Smooth muscle cell (in vitro differentiated cells): Measurements from ENCODE around the gene ATMIN. TPM values are rescaled to one million over a fixed set of nuclear protein-coding genes. Genes with fewer than 3 reads are reported as not detected.

Experiments used
- DNase-seq: peaks from one replicate; lab custom pipeline; 2025; ENCODE audit not compliant: unreplicated experiment; lab: John Stamatoyannopoulos, UW
- H2AFZ ChIP-seq: fragments of 200-600 bp; sonication (generic); 2 replicates; pipeline ENCODE4 v1.6.0; 2016; ENCODE audit warnings: antibody characterized with exemption, low read depth, mild to moderate bottlenecking
- H3F3A ChIP-seq: fragments of 200-600 bp; sonication (generic); 2 replicates; pipeline ENCODE4 v1.6.0; 2017; ENCODE audit warnings: antibody characterized with exemption, low read depth
- H3K27ac ChIP-seq: fragments of 200-600 bp; sonication (generic); 2 replicates; pipeline ENCODE4 v1.5.1; 2016; ENCODE audit warnings: low read depth, mild to moderate bottlenecking
- H3K27me3 ChIP-seq: fragments of 200-600 bp; sonication (generic); 2 replicates; pipeline ENCODE4 v1.6.1; 2016; ENCODE audit warnings: low read depth, mild to moderate bottlenecking
- H3K36me3 ChIP-seq: fragments of 200-600 bp; sonication (generic); 2 replicates; pipeline ENCODE4 v1.5.1; 2016; ENCODE audit warnings: low read depth
- H3K4me1 ChIP-seq: fragments of 200-600 bp; sonication (generic); 2 replicates; pipeline ENCODE4 v1.5.1; 2016; ENCODE audit warnings: low read depth
- H3K4me2 ChIP-seq: fragments of 200-600 bp; sonication (generic); 2 replicates; pipeline ENCODE4 v1.6.0; 2016; ENCODE audit warnings: mild to moderate bottlenecking
- H3K4me3 ChIP-seq: fragments of 200-600 bp; sonication (generic); 2 replicates; pipeline ENCODE4 v1.5.1; 2016; ENCODE audit warnings: mild to moderate bottlenecking
- H3K79me2 ChIP-seq: fragments of 200-600 bp; sonication (generic); 2 replicates; pipeline ENCODE4 v1.6.0; 2016; ENCODE audit warnings: low read depth, mild to moderate bottlenecking
- H3K9ac ChIP-seq: fragments of 200-600 bp; sonication (generic); 2 replicates; pipeline ENCODE4 v1.6.0; 2016; ENCODE audit warnings: low read depth
- H3K9me3 ChIP-seq: fragments of 200-600 bp; sonication (generic); replicated peaks from 2 replicates; pipeline ENCODE4 v1.5.1; 2016; ENCODE audit warnings: low read depth
- H4K20me1 ChIP-seq: fragments of 200-600 bp; sonication (generic); 2 replicates; pipeline ENCODE4 v1.6.0; 2016; ENCODE audit warnings: low read depth
- WGBS: methylation state at CpG from one replicate; pipeline ENCODE4 v1.1.7; 2016; ENCODE audit warnings: low lambda C conversion rate; 5-methylcytosine and 5-hydroxymethylcytosine counted together
- polyA plus RNA-seq: library from polyadenylated mRNA; unstranded; fragments of >200 nt; fragmentation: Nextera tagmentation; extraction: Ambion mirVana; gene quantifications from 2 replicates; pipeline ENCODE4 v1.2.1, GENCODE V29; 2016
- total RNA-seq: library from RNA; depleted of rRNA; stranded (reverse); fragments of >200 nt; gene quantifications from 2 replicates; pipeline ENCODE4 v1.2.3, GENCODE V29; 2014
- TF ChIP-seq, protein P1 (sequence below): fragments of 200-600 bp; sonication (generic); IDR thresholded peaks from 2 replicates; pipeline ENCODE4 v1.5.1; 2017; ENCODE audit warnings: borderline replicate concordance, mild to moderate bottlenecking, antibody characterized with exemption; ENCODE audit not compliant: insufficient read depth, poor library complexity, severe bottlenecking

ATMIN gene
- total and polyA plus RNA-seq, 2 experiments from 2014 or later = 28.7 to 38.3 TPM

DNA sequence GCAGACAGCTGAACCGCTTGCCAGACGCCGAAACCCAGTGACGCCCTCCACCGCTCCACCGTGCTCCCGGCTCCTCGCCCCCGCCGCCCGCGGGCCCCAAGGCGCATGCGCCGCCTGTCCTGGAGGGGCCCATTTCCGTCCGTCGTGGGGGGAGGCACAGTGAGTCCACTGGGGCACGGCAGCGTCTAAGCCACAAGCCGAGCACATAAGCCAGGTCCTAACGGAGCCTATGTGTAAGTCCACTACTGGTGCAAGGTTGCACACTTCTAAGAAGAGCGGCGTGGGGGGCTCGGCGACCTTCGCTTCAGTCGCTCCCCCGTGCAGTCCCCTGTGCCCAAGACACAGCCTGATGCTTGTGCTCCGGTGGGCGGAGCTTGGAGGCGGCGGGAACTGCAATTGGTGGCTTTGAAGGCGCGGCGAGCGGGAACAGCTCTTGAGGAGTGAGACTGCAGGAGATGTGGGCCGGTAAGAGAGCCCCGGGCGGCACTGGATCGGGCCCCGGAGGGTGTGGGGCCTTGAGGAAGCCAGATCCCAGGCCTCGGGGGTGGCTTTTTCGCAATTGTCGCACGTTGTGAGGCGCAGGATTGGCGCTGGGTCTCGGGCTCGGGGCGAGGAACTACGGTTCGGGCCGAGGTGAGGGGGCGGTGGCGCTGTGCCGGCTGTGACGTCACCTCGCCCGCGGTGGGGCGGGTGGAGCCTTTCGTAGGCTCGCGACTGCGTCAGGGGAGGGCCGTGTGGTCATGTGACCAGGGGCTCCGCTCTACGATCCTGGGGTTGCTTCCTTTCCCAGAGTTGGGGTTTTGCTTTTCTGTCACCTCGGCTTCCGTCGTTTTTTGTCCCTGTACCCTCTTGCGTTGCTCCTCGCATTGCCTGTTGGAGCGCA lies 28.6 kb upstream of the ATMIN start, which contains the start of the genes CENPN and CMC2:
Gene CENPN, plus strand, starts transcription at position 402 of the 883 bp plus-strand sequence. CDS start 4,726 bp downstream, outside the sequence.
Gene CMC2, minus strand, starts transcription at position 73 of the 883 bp plus-strand sequence. CDS start 9,491 bp downstream, outside the sequence.
- no peaks in the 10 kb centered on the region for H3F3A ChIP-seq
- H3K27ac ChIP-seq = peak within 1 kb of the TSS; percentile 99
- H3K4me1 ChIP-seq = peaks cover 14% of the 10 kb centered on the region
- H3K9ac ChIP-seq = peak within 1 kb of the TSS; percentile 98
- peak within 1 kb of the TSS; percentile 60 for H2AFZ ChIP-seq
- no peaks in the 10 kb centered on the region for H3K9me3 ChIP-seq
- TF ChIP-seq, protein P1, sequence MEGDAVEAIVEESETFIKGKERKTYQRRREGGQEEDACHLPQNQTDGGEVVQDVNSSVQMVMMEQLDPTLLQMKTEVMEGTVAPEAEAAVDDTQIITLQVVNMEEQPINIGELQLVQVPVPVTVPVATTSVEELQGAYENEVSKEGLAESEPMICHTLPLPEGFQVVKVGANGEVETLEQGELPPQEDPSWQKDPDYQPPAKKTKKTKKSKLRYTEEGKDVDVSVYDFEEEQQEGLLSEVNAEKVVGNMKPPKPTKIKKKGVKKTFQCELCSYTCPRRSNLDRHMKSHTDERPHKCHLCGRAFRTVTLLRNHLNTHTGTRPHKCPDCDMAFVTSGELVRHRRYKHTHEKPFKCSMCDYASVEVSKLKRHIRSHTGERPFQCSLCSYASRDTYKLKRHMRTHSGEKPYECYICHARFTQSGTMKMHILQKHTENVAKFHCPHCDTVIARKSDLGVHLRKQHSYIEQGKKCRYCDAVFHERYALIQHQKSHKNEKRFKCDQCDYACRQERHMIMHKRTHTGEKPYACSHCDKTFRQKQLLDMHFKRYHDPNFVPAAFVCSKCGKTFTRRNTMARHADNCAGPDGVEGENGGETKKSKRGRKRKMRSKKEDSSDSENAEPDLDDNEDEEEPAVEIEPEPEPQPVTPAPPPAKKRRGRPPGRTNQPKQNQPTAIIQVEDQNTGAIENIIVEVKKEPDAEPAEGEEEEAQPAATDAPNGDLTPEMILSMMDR = no peak
- H3K36me3 ChIP-seq = no peaks in the 10 kb centered on the region
- peaks cover 45% of the 10 kb centered on the region for H3K79me2 ChIP-seq
- H3K4me2 ChIP-seq = peak within 1 kb of the TSS; percentile 85
- no peaks in the 10 kb centered on the region for H3K27me3 ChIP-seq
- under 1% methylated on average over 75 of the region's 75 CpGs for WGBS
- peak within 1 kb of the TSS; percentile 88 for H3K4me3 ChIP-seq
- H4K20me1 ChIP-seq = peaks cover 32% of the 10 kb centered on the region
- peak; percentile 99 for DNase-seq

DNA sequence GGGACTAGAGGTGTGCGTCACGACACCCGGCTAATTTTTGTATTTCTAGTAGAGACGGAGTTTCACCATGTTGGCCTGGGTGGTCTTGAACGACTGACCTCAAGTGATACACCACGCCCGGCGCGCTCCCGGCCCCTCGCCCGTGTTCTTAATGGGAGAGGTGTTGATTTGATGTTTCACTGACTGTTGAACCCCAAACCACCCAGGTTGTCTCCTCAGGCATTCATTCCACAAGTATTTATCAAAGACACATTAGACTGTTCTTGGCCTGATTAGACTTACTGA lies 27.2 kb upstream of the ATMIN start:
- Histone ChIP-seq H3K4me1 (peaks cover 14% of the 10 kb centered on the region), H3K4me3 (peak overlapping the region; percentile 88), H3K36me3 (no peaks in the 10 kb centered on the region), H3K27me3 (no peaks in the 10 kb centered on the region), H4K20me1 (peaks cover 18% of the 10 kb centered on the region), H2AFZ (no peak overlapping the region), H3K9ac (no peak overlapping the region), H3K79me2 (peaks cover 31% of the 10 kb centered on the region), H3K4me2 (peak overlapping the region; percentile 85), H3K9me3 (no peaks in the 10 kb centered on the region), H3F3A (no peaks in the 10 kb centered on the region), H3K27ac (no peak overlapping the region)
- DNase-seq = no peak
- WGBS = 93% methylated on average over 12 of the region's 12 CpGs
- TF ChIP-seq, protein P1 = no peak

DNA sequence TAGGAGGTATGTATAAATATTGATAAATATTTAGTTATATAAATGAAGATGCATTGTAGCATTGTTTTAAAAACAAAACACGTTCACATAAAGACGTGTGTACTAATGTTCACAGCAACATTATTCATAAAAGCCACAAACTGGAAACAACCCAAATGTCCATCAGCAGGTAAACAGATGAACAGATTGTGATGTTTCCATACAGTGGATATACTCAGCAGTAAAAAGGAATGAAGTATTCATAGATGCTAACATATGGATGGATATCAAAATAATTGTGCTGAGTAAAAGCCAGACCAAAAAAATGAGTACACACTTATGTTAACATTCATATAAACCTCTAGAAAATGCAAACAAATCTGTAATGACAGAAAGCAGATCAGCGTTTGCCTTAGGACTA lies 22.7 kb upstream of the ATMIN start:
- H3F3A ChIP-seq = no peaks in the 10 kb centered on the region
- H3K79me2 ChIP-seq = peaks cover 6% of the 10 kb centered on the region
- TF ChIP-seq, protein P1 = no peak
- H2AFZ ChIP-seq = no peak overlapping the region
- no peaks in the 10 kb centered on the region for H3K9me3 ChIP-seq
- H3K4me3 ChIP-seq = no peak overlapping the region
- DNase-seq = no peak
- H4K20me1 ChIP-seq = no peaks in the 10 kb centered on the region
- no peak overlapping the region for H3K4me2 ChIP-seq
- no peaks in the 10 kb centered on the region for H3K27me3 ChIP-seq
- H3K27ac ChIP-seq = no peak overlapping the region
- WGBS = 95% methylated on average over 3 of the region's 3 CpGs
- H3K36me3 ChIP-seq = peaks cover 5% of the 10 kb centered on the region
- no peaks in the 10 kb centered on the region for H3K4me1 ChIP-seq
- H3K9ac ChIP-seq = no peak overlapping the region

DNA sequence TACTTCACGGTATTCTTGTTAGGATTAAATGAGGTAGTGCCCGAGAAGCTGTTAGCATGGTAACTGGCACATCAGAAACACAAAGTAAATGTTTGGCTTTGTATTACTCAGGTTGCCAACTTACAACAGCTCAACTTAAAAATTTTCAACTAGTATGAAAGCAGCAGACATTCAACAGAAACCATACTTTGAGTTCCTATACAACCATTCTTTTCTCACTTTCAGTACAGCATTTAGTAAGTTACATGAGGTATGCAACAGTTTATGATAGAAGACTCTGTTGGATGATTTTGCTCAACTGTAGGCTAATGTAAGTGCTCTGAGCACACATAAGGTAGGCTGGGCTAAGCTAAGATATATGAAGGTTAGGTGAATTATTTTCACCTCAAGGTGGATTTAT lies 21.0 kb upstream of the ATMIN start:
- no peak overlapping the region for H2AFZ ChIP-seq
- TF ChIP-seq, protein P1 = no peak
- H3K27ac ChIP-seq = no peak overlapping the region
- H3K9ac ChIP-seq = no peak overlapping the region
- no peaks in the 10 kb centered on the region for H3K79me2 ChIP-seq
- H4K20me1 ChIP-seq = no peaks in the 10 kb centered on the region
- WGBS = 98% methylated on average over 2 of the region's 2 CpGs
- no peak overlapping the region for H3K4me3 ChIP-seq
- no peak overlapping the region for H3K4me2 ChIP-seq
- no peaks in the 10 kb centered on the region for H3K27me3 ChIP-seq
- H3K4me1 ChIP-seq = no peaks in the 10 kb centered on the region
- H3K36me3 ChIP-seq = peaks cover 5% of the 10 kb centered on the region
- no peaks in the 10 kb centered on the region for H3K9me3 ChIP-seq
- no peaks in the 10 kb centered on the region for H3F3A ChIP-seq
- no peak for DNase-seq
